AG04450 (cell line): ENCODE measurements around the gene MSI2. TPM values are rescaled to one million over a fixed set of nuclear protein-coding genes. Genes with fewer than 3 reads are reported as not detected.

ENCODE experiments used
- CTCF ChIA-PET: fragments of 300-600, 350-600 bp; formaldehyde crosslinking; extraction: SDS; loops from one replicate; lab custom pipeline; 2022; ENCODE audit warnings: antibody characterized with exemption, inconsistent platforms; lab: Charles Lee
- POLR2A ChIA-PET: fragments of 350-600 bp; formaldehyde crosslinking; extraction: SDS; loops from one replicate; lab custom pipeline; 2021; ENCODE audit warnings: antibody characterized with exemption, inconsistent platforms; lab: Yijun Ruan, JAX
- DNase-seq: peaks from one replicate; pipeline ENCODE4 v3.0.0-alpha.2; 2011; ENCODE audit warnings: low read depth, low spot score
- H3K27ac ChIP-seq: one replicate; pipeline ENCODE4 v1.5.1; 2012; ENCODE audit warnings: low read depth, low read length, control low read depth
- H3K27me3 ChIP-seq: one replicate; pipeline ENCODE4 v1.6.0; 2012; ENCODE audit warnings: low read length; ENCODE audit not compliant: control insufficient read depth, insufficient read depth
- H3K4me3 ChIP-seq: 2 replicates; pipeline ENCODE4 v1.5.1; 2011; ENCODE audit warnings: mild to moderate bottlenecking, low read depth, low read length, control low read depth
- H3K9me3 ChIP-seq: 2 replicates; pipeline ENCODE4 v1.5.1; 2012; ENCODE audit warnings: low read length; ENCODE audit not compliant: control insufficient read depth, insufficient read depth
- polyA plus RNA-seq: library from polyadenylated mRNA; depleted of rRNA; stranded (reverse); fragments of >200 nt; gene quantifications from 2 replicates; pipeline ENCODE4 v1.2.3, GENCODE V29; 2011
- TF ChIP-seq, protein P1 (sequence below): IDR thresholded peaks from 2 replicates; pipeline ENCODE4 v1.5.1; 2011; ENCODE audit warnings: low read depth, low read length, control low read depth, inconsistent platforms

MSI2 gene
- polyA plus RNA-seq, 1 experiment = 26.2 TPM

DNA sequence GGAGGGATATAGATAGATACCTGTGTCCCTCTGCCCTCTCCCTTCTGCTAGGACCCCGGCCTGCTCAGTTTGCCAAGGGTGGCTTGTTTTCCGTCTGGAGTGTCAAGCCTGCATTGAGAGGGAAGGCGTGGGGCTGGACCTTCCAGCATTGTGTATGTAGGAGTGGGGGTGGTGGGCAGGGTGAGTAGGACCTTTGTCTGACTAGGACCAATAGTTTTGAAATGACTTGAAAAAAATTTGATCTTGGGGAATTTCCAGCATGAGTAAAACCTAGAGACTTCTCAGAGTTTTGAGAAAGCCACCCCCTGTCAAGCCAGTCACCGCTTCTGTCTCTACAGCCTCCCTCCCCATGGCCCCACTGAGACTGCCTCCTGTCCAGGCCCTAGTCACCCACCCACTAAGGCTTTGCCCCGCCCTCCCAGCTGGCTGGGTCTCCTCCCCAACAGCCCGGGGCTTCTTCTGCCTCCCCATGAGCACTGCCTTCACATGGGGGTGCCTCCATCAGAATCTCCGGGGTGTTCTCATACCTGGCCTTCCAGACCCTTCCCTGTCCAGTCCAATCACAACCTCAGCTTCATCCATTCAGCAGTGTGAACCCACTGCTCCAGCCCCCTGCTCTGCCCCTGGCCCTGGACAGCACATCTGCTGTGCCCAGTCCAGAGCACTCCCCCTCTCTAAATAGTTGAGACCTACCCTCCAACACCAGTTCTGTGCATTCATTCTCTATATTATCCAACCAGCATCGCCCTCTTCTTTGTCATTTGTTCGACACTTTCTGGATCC is 207.0 kb downstream of the MSI2 start:
- Histone ChIP-seq H3K27ac (peak overlapping the region; percentile 52), H3K27me3 (no peaks in the 10 kb centered on the region), H3K9me3 (no peaks in the 10 kb centered on the region), H3K4me3 (no peak overlapping the region)
- TF ChIP-seq, protein P1, sequence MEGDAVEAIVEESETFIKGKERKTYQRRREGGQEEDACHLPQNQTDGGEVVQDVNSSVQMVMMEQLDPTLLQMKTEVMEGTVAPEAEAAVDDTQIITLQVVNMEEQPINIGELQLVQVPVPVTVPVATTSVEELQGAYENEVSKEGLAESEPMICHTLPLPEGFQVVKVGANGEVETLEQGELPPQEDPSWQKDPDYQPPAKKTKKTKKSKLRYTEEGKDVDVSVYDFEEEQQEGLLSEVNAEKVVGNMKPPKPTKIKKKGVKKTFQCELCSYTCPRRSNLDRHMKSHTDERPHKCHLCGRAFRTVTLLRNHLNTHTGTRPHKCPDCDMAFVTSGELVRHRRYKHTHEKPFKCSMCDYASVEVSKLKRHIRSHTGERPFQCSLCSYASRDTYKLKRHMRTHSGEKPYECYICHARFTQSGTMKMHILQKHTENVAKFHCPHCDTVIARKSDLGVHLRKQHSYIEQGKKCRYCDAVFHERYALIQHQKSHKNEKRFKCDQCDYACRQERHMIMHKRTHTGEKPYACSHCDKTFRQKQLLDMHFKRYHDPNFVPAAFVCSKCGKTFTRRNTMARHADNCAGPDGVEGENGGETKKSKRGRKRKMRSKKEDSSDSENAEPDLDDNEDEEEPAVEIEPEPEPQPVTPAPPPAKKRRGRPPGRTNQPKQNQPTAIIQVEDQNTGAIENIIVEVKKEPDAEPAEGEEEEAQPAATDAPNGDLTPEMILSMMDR = no peak
- DNase-seq = no peak
- CTCF ChIA-PET = interaction anchor here (1.7 kb wide), 1 partner anchor 10 kb away, joined by 4 read pairs; no protein-coding TSS in a partner anchor
- POLR2A ChIA-PET = no interaction called here

GRCh38 chr17:57464191-57464864 is 208.0 kb downstream of the MSI2 start:
- H3K4me3 ChIP-seq = no peak overlapping the region
- ChIA-PET POLR2A (no interaction called here), CTCF (no interaction called here)
- no peak overlapping the region for H3K27ac ChIP-seq
- no peaks in the 10 kb centered on the region for H3K27me3 ChIP-seq
- H3K9me3 ChIP-seq = no peaks in the 10 kb centered on the region
- no peak for DNase-seq
- TF ChIP-seq, protein P1 = no peak

GRCh38 chr17:57465610-57466009 is 209.3 kb downstream of the MSI2 start:
- Histone ChIP-seq H3K27ac (no peak overlapping the region), H3K4me3 (no peak overlapping the region), H3K9me3 (no peaks in the 10 kb centered on the region), H3K27me3 (no peaks in the 10 kb centered on the region)
- TF ChIP-seq, protein P1 = no peak
- DNase-seq = no peak
- CTCF ChIA-PET = interaction anchor here (2.6 kb wide), 1 partner anchor 222 kb away, joined by 8 read pairs; no protein-coding TSS in a partner anchor
- POLR2A ChIA-PET = no interaction called here

- TF ChIP-seq, protein P1 = no peak
- Histone ChIP-seq H3K9me3 (no peaks in the 10 kb centered on the region), H3K4me3 (no peak overlapping the region), H3K27ac (no peak overlapping the region), H3K27me3 (no peaks in the 10 kb centered on the region)
- CTCF ChIA-PET = interaction anchor here (1.1 to 2.6 kb wide), 2 partner anchors 132 to 223 kb away, joined by 4 to 8 read pairs; no protein-coding TSS in a partner anchor
- no peak for DNase-seq
- POLR2A ChIA-PET = no interaction called here
These were observed 209.7 kb downstream of the MSI2 start for GRCh38 chr17:57466017-57466471.
